ENCODE results near the gene SEC11A.
"Not testable (repeated sequence)": the region's sequence is repeated elsewhere in the genome, so short reads cannot be mapped to it uniquely, and the experiment has no call there.

Gene SEC11A

DNA sequence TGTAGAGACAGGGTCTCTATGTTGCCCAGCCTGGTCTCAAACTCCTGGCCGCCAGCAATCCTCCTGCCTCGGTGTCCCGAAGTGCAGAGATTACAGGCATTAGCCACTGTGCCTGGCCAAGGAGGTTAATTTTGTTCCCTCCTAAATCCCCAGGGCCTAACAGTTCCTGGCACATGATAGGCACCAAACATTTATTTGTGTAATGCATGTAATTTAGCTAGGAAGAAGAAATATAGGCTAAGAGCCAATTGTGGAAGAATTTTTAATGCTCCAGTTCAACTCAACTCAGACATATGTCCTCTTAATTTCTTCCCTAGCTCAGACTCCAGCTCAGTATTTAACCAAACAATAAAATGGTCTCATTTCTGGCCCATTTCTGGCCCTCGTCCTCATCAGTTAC, 24.8 kb upstream of the SEC11A start:
- in situ Hi-C loops (cut with HindIII; ENCODE audit: low sequenced_read_pairs) = no loop called here

DNA sequence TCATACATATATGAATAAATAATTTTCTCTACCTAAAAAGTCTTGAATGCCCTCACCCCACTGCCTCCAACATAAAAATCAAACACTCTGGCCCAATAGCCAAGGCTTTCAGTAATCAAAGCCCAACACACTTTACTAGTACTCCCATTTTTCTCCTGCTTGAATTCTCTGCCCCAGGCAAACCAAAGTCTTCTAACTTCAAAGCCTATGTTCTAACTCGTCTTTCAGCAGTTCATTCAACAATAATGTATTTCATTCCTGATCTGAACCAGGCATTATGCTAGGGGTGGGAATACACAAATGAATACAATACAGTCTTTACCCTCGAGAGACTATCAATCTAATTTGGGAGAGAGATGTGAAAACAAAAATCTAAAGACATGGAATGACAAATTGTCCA, 21.1 kb upstream of the SEC11A start:
- in situ Hi-C loops (cut with HindIII; ENCODE audit: low sequenced_read_pairs) = no loop called here

DNA sequence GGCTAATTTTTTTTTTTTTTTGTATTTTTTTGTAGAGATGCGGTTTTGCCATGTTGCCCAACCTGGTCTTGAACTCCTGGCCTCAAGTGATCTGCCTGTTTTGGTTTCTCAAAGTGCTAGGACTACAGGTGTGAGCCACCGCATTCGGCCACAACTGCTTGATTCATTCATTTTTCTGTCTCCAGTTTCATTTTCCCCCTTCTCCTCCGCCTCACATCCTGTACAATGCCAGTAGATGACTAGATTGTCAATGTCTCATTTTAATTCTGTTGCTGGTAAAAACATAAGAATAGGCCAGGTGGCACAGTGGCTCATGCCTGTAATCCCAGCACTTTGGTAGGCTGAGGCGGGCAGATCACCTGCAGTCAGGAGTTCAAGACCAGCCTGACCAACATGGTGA, 20.4 kb upstream of the SEC11A start:
- in situ Hi-C loops (cut with HindIII; ENCODE audit: low sequenced_read_pairs) = no loop called here

DNA sequence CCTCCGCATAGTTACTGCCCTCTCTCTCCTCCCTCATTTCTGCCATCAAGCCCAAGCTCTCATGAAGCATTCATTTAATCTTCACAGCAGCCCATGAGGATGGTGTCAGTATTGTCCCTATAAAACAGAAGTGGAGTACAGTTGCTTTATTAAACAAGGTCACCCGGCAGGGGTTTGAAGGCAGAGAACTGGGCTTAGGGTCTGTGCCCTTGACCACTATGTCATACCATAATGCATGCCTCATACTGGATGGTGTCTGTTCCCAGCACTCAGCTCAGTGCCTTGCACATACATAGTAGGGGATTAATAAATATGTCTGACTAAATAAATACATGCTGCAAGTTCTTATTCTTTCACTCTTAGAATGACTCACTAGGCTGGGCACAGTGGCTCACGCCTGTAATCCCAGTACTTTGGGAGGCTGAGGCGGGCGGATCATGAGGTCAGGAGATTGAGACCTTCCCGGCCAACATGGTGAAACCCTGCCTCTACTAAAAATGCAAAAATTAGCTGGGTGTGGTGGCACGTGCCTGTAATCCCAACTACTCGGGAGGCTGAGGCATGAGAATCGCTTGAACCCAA, 19.6 kb upstream of the SEC11A start:
- in situ Hi-C loops (cut with HindIII; ENCODE audit: low sequenced_read_pairs) = not testable (repeated sequence)

DNA sequence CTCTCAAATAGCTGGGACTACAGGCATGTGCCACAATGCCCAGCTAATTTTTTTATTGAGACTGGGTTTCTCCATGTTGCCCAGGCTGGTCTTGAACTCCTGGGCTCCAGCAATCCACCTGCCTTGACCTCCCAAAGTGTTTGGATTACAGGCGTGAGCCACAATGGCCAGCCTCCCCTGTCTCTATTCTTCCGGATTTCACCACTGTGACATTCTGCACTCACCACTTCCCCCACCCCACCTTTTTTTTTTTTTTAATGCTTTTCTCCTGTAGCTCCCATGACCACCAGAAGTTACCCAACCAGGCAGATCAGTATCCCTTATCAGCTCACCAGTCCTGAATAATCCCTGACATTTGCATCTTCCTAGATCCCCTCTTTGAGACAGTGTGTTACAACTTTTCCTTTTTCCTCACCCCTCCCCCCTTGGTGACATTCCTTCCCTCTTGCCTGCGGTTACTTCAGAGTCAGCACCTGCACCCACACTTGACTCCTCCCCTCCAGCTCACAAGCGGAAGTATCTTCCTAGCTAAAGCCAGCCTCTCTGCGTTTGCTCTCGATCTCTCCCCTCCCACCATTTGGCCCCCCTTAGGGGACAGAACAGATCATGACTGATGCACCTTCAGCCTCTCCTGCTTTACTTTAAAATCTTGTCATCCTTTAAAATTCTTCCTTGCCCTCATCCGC, 19.0 kb upstream of the SEC11A start:
- in situ Hi-C loops (cut with HindIII; ENCODE audit: low sequenced_read_pairs) = no loop called here

DNA sequence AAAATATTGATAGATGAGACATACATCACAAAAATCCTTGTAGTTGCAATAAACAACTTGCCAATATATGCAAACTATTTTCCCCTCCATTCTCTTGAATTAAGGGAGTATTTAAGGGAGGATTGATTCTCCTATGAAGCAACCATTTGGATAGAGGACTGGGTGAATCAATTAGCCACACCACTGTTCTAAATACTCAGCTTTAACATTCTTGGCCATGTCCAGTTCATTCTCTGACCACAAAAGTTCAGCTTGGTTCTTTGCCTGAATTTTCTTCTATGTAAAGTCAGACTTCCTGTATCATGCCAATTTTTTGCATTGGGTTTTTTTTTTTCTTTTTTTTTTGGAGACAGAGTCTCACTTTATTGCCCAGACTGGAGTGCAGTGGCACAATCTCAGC, 15.8 kb upstream of the SEC11A start:
- in situ Hi-C loops (cut with HindIII; ENCODE audit: low sequenced_read_pairs) = no loop called here

DNA sequence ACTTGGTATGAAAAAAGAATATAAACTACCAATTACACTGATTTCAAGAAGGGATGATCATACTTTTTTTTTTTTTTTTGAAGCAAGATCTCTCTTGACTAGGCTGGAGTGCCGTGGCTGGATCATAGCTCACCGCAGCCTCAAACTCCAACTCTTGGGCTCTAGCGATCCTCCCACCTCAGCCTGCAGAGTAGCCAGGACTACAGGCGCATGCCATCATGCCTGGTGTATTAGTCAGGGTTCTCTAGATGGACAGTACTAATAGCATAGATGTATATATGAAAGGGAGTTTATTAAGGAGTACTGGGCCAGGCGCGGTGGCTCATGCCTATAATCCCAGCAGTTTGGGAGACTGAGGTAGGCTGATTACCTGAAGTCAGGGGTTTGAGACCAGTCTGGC, 11.5 kb upstream of the SEC11A start:
- in situ Hi-C loops (cut with HindIII; ENCODE audit: low sequenced_read_pairs) = no loop called here

DNA sequence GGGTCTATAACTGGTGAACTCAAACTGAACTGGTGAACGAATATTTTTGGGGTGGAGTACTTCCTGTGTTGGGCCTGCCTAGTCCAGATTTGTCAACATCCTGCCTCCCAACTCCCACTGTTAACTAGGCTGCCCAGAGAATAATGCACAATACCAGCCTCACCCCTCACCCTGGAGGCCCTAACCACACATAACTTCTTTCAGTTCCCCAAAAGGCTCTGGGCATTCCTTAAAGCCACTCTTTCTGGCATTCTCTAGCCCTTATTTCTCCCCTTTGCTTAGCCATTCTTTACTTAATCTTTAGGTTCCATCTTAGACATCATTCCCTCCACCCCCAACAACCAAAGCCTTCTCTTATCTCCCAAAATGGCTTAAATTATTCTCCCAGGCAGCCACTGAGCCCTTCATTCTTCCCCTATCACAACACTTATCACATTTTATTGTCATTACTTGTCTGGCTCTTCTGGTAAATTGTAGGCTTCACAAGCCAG, 9.1 kb upstream of the SEC11A start:
- in situ Hi-C loops (cut with HindIII; ENCODE audit: low sequenced_read_pairs) = no loop called here

DNA sequence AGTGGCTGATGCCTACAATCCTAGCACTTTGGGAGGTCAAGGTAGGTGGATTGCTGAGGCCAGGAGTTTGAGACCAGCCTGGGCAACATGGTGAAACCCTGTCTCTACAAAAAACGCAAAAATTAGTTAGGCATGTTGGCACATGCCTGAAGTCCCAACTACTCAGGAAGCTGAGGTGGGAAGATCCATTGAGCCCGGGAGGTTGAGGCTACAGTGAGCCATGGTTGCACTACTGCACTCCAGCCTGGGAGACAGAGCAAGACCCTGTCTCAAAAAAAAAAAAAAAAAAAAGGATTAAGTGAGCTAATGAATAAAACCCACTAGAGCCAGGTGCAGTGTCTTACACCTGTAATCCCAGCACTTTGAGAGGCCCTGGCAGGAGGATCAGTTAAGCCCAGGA, 6.7 kb upstream of the SEC11A start:
- in situ Hi-C loops (cut with HindIII; ENCODE audit: low sequenced_read_pairs) = no loop called here

DNA sequence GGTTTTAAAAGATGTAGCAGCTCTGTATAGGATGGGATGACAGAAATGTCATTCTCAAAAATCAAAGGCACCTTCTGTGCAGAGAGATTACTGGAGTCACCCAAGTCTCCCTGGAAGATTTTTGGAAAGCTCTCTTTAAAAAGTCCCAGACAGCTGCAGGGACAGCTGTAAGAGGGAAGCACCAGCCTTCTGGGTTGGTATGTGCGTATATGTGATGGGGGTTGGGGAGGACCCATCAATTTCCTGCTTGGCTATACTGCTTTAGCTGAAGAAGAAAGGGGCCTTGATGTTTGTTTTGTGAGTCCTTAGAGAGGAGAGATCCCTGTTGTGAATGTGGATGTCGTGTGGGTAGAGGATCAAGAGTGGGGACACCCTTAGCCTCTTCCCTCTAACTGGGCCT, 5.4 kb upstream of the SEC11A start:
- in situ Hi-C loops (cut with HindIII; ENCODE audit: low sequenced_read_pairs) = no loop called here

DNA sequence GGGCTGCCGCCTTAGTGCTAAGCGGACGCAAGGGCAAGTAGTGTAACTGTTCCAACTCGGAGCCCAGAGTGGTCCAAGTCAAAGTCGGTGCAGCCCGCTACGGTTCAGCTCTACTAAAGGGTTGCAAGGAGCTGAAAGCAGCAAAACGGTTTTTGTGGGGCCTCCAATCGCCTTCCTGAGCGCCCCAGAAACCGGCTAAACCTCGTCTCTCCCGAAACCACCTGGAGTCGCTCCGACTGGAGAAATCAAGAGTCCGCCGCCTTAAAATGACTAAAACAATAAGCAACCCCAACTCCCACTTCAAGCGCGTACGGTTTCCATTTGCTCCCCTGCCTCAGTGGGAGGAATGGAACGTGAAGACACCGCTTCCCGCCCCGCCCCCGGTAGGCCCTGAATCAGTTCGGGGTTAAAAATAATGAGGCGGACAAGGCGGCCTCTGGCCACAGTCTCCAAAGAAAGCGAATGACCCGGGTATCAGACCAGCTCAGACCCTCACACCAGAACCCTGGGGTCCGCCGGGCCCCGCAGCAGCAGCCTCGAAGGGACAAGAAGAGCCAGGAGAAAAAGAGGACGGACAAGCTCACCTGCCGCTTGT, 401 bp downstream of the SEC11A start:
- in situ Hi-C loops (cut with HindIII; ENCODE audit: low sequenced_read_pairs) = no loop called here

DNA sequence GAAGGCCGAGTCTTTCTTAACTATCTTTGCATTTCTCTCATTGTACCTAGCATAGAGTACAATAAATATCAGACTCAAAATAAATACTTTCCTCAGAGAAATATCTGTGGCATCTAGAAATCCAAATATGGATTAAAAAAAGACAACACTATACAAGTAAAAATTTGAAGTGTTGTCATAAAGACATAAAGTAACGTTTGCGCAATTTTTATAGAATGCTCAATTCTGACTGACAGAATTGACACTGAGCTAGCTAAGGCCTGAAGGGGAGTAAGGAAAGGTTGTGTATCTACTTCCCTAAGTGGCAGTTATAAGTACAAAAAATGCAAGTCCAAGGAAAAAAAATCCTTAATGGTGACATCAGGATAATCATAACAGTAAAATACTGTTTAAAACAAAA, 1.1 kb downstream of the SEC11A start:
- in situ Hi-C loops (cut with HindIII; ENCODE audit: low sequenced_read_pairs) = no loop called here

DNA sequence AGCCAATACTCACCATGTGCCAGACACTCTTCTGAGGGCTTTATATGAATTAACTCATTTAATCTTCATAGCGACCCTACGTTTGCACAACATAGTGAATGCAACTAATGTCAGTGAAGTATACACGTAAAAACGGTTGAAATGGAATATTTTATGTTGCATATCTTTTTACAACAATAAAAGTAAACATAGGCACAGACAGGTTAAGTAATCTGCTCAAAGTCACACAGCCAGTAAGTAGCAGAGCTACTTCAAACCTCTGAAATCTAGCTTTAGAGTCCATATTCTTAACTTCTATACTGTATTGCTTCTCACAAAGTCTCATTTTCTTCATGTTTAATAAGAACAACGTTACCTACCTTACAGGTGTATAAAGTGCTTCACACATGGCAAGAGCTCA, 1.6 kb downstream of the SEC11A start:
- in situ Hi-C loops (cut with HindIII; ENCODE audit: low sequenced_read_pairs) = no loop called here

DNA sequence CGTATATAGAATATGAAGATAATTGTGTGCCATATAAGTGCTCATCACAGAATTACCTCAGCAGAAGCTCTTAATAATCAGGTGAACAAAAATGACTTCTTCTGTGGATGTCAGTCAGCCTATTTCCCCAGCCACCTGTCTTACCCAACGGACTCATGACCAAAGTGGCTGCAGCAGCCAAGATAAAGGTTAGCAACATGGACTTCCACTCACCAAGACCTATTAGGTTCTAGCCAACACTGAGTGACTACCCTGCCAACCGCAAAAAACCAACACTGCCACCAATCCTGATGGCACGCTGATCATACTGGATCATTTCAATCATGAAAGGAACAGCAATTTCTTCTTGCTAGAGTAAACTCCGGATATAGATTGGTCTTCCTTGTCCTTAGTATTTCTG, 12.1 kb downstream of the SEC11A start:
- in situ Hi-C loops (cut with HindIII; ENCODE audit: low sequenced_read_pairs) = no loop called here

DNA sequence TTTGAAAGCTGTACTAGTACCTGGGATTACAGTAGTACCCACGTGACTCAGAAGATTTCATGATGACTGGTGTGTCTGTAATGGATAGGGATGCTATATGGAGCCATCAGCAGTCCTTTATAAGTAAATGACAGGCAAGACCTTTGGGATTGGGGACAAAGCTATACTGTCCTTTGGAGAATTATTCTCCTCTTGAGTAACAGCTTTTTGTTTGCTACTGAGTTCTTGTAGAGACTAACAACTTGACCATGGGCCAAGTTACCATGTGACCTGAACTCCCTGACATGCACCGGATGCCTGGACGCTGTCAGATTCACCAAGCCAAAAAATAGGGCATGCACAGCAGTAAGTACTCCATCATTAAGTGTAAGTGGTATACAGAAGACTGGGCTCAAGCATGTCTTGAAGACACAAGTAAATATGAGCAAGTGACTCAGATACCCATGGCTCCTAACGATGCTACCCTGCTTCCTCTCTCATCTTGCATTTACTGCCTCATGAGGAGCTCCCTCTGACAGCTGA, 12.9 kb downstream of the SEC11A start:
- in situ Hi-C loops (cut with HindIII; ENCODE audit: low sequenced_read_pairs) = no loop called here

DNA sequence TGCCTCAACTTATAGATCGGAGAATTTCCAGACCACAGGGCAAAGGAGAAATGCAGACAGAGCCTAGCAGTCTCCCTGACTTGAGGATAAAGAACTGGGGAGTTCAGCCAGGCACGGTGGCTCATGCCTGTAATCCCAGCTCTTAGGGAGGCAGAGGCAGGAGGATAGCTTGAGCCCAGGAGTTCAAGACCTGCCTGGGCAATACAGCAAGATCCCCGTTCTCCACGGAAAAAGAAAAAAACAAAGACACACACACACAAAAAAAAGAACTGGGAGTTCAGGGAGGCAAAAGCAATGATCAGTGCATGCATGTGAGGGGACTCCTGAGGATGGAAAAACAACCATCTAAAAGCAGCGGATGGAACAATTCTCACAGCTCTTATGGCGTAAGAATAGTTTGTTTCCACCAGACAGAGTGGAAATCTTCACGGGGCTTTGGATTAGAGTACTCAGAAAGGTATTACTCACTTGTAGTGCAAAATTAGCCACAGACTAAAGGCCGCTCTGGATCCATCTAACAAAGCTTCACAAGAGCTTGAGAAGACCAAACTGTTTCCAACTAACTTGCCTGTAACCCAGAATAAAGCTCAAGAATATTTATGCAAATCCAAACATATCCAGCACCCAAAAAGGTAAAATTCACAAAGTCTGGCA, 16.3 kb downstream of the SEC11A start:
- in situ Hi-C loops (cut with HindIII; ENCODE audit: low sequenced_read_pairs) = no loop called here

DNA sequence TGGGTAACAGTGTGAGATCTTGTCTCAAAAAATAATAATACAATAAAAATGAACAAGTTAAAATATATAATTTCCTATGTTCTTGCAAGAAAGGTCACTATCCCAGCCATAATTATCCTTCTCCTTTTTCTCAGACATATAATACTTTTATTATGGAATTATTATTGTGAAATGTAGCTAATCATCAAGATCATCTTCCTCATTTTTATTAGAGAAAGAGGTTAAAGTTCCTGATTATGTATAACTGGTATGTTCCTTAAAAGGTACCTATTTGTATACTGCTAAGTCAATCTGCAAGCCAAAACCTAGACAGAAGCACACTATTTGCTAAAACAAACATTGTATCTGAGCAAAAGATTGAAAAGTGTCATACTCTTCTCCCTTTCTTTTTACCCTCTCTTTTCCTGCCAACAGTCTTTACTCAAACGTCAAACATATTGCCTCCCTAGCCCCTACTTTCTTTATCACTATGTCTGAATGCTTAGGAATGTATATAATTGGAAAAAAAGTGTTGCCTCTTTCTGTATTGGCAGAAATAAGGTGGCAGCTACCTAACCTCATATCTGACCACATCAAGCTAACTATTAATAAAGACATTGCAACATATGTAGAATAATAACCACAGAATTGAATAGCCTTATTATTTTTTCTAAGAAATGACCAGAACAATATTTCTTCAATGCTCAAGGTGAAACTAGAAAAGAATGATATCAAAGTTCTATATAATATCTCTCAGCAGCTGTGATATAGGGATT, 18.5 kb downstream of the SEC11A start:
- in situ Hi-C loops (cut with HindIII; ENCODE audit: low sequenced_read_pairs) = no loop called here

DNA sequence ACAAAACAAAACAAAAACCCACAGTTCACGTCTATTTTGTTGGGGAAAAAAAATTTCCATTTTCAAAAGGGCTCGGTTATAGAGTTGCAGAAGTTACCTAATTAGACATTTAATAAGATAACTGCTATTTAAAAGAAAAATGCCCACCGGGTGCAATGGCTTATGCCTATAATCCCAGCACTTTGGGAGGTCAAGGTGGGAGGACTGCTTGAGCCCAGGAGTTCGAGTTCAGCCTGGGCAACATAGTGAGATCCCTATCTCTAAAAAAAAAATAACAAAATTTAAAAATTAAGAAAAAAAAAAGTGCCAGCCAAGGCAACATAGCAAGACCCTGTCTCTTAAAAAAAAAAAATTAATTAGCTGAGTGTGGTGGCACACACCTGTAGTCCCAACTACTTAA, 19.2 kb downstream of the SEC11A start:
- in situ Hi-C loops (cut with HindIII; ENCODE audit: low sequenced_read_pairs) = no loop called here

DNA sequence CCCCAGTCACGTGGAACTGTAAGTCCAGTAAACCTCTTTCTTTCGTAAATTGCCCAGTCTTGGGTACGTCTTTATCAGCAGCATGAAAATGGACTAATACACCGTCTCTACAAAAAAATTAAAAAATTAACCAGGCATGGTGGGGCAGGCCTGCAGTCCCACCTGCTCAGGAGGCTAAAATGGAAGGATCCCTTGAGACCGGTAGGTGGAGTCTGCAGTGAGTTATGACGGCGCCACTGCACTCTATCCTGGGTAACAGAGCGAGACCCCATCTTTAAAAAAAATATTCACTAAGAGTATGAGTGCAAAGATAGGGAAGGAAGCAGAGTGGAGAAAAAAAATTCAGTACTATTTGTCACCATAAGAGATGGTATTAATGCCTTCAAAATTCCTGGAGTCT, 25.6 kb downstream of the SEC11A start:
- in situ Hi-C loops (cut with HindIII; ENCODE audit: low sequenced_read_pairs) = no loop called here

DNA sequence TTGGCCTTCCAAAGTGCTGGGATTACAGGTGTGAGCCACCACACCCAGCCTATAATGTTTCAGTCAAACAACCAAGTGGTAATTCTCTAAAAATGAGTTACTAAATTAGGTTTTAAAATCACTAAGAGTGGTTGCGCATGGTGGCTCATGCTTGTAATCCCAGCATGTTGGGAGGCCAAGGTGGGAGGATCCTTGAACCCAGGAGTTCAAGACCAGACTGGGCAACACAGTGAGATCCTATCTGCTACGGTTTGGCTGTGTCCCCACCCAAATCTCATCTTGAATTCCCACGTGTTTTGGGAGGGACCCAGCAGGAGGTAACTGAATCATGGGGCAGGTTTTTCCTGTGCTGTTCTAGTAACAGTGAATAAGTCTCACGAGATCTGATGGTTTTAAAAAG, 26.1 kb downstream of the SEC11A start:
- in situ Hi-C loops (cut with HindIII; ENCODE audit: low sequenced_read_pairs) = no loop called here

DNA sequence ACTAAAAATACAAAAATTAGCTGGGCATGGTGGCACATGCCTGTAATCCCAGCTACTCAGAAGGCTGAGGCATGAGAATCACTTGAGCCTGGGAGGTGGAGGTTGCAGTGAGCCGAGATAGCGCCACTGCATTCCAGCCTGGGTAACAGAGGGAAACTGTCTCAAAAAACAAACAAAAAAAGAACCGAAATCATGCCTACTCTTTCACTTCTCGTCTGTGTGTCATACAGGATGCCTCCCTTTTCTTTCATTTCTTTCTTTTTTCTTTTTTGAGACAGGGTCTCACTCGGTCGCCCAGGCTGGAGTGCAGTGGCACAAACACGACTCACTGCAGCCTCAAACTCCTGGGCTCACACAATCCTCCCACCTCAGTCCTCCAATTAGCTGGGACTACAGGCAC, 29.5 kb downstream of the SEC11A start:
- in situ Hi-C loops (cut with HindIII; ENCODE audit: low sequenced_read_pairs) = not testable (repeated sequence)
